Endodermal cell (in vitro differentiated cells): Measurements from ENCODE around the gene EBPL. TPM values are rescaled to one million over a fixed set of nuclear protein-coding genes. Genes with fewer than 3 reads are reported as not detected.
"Not testable (repeated sequence)": the region's sequence is repeated elsewhere in the genome, so short reads cannot be mapped to it uniquely, and the experiment has no call there.

Experiments used
- DNase-seq: peaks from one replicate; pipeline ENCODE4 v3.0.0-alpha.2; 2017
- H3K27ac ChIP-seq: 2 replicates; pipeline ENCODE4 v1.5.1; 2013; ENCODE audit warnings: mild to moderate bottlenecking, low read depth, low read length, moderate library complexity
- H3K27me3 ChIP-seq: 2 replicates; pipeline ENCODE4 v1.6.1; 2013; ENCODE audit warnings: mild to moderate bottlenecking, low read length, moderate library complexity; ENCODE audit not compliant: insufficient read depth, control insufficient read depth, poor library complexity, severe bottlenecking
- H3K36me3 ChIP-seq: 2 replicates; pipeline ENCODE4 v1.7.0; 2013; ENCODE audit warnings: mild to moderate bottlenecking, low read length, moderate library complexity; ENCODE audit not compliant: control insufficient read depth, insufficient read depth
- H3K4me1 ChIP-seq: one replicate; pipeline ENCODE4 v1.7.0; 2013; ENCODE audit warnings: low read length; ENCODE audit not compliant: control insufficient read depth, insufficient read depth
- H3K4me3 ChIP-seq: 2 replicates; pipeline ENCODE4 v1.5.1; 2013; ENCODE audit warnings: mild to moderate bottlenecking, low read length, moderate library complexity
- H3K9ac ChIP-seq: 2 replicates; pipeline ENCODE4 v1.6.1; 2013; ENCODE audit warnings: mild to moderate bottlenecking, low read length, moderate library complexity; ENCODE audit not compliant: poor library complexity, severe bottlenecking; ENCODE audit errors: extremely low read depth
- H3K9me3 ChIP-seq: 2 replicates; pipeline ENCODE4 v1.6.1; 2013; ENCODE audit warnings: mild to moderate bottlenecking, low read length, moderate library complexity; ENCODE audit not compliant: control insufficient read depth
- H3K27ac Mint-ChIP-seq: 2 replicates; pipeline ENCODE4 v1.8.0; 2020; ENCODE audit warnings: mixed read lengths
- H3K27me3 Mint-ChIP-seq: 2 replicates; pipeline ENCODE4 v1.8.0; 2021; ENCODE audit warnings: mild to moderate bottlenecking, mixed read lengths; ENCODE audit not compliant: insufficient read depth
- H3K36me3 Mint-ChIP-seq: 2 replicates; pipeline ENCODE4 v1.8.0; 2020; ENCODE audit warnings: low read depth, mixed read lengths
- H3K4me1 Mint-ChIP-seq: 2 replicates; pipeline ENCODE4 v1.8.0; 2020; ENCODE audit warnings: mixed read lengths
- H3K4me3 Mint-ChIP-seq: 2 replicates; pipeline ENCODE4 v1.8.0; 2020; ENCODE audit warnings: mild to moderate bottlenecking, moderate library complexity, mixed read lengths
- H3K9me3 Mint-ChIP-seq: 2 replicates; pipeline ENCODE4 v1.8.0; 2020; ENCODE audit warnings: mild to moderate bottlenecking, mixed read lengths
- CTCF ChIP-seq: fragments of 200-600 bp; sonication (generic); conservative IDR thresholded peaks from 2 replicates; pipeline ENCODE4 v1.5.0; 2021; ENCODE audit warnings: antibody characterized with exemption, mild to moderate bottlenecking
- WGBS, 2 experiments: methylation state at CpG; one replicate each; pipeline versions ENCODE4 v1.1.5 to v1.1.7; 2013; ENCODE audit warnings: missing lambda C conversion rate in 2 of 2, mixed read lengths in 1 of 2; ENCODE audit not compliant: insufficient coverage in 1 of 2, insufficient read length in 1 of 2; 5-methylcytosine and 5-hydroxymethylcytosine counted together
- total RNA-seq, 2 donors: library from RNA; stranded (reverse); fragmentation: NEBNext Ultra II Directional in 1 of 2; extraction: Animal tissue kit (Norgen Biotek cat#: 25700) in 1 of 2; gene quantifications; 2 replicates in 1 of 2; 3 replicates in 1 of 2; pipeline ENCODE4 v1.2.1, GENCODE V29; 2021

The EBPL gene
- total RNA-seq, 2 donors from 2014 or later: 60.2 to 85.2 TPM

- no peaks in the 10 kb centered on the region for H3K27me3 Mint-ChIP-seq
- no peaks in the 10 kb centered on the region for H3K9me3 Mint-ChIP-seq
- TF ChIP-seq CTCF: no peak
- no peaks in the 10 kb centered on the region for H3K36me3 ChIP-seq
- no peak overlapping the region for H3K27ac Mint-ChIP-seq
- no peak overlapping the region for H3K4me3 ChIP-seq
- no peaks in the 10 kb centered on the region for H3K4me1 Mint-ChIP-seq
- no peak overlapping the region for H3K9ac ChIP-seq
- no peaks in the 10 kb centered on the region for H3K36me3 Mint-ChIP-seq
- WGBS, 2 experiments: 92 to 97% methylated on average over 3 to 7 of the region's 8 CpGs
- no peak overlapping the region for H3K27ac ChIP-seq
- no peaks in the 10 kb centered on the region for H3K27me3 ChIP-seq
- DNase-seq: no peak
- peaks cover 3% of the 10 kb centered on the region for H3K4me1 ChIP-seq
- no peaks in the 10 kb centered on the region for H3K9me3 ChIP-seq
- H3K4me3 Mint-ChIP-seq: no peak overlapping the region
These were observed 75.2 kb downstream of the EBPL start for GRCh38 chr13:49615836-49616675.

GRCh38 chr13:49612042-49612441, 79.2 kb downstream of the EBPL start:
- H3K4me1 Mint-ChIP-seq, H3K9me3 ChIP-seq, H3K27me3 ChIP-seq, H3K36me3 ChIP-seq, DNase-seq, H3K9me3 Mint-ChIP-seq, H3K27ac Mint-ChIP-seq, H3K4me3 ChIP-seq, H3K36me3 Mint-ChIP-seq, H3K4me1 ChIP-seq, H3K27me3 Mint-ChIP-seq, H3K9ac ChIP-seq, H3K4me3 Mint-ChIP-seq, H3K27ac ChIP-seq: not testable (repeated sequence)
- 91 to 100% methylated on average over 1 to 3 of the region's 3 CpGs for WGBS, 2 experiments

Other genes with a start within 250 kb of the EBPL start
- 1 to 10 TPM; 5.3 to 8.6 TPM for gene CAB39L, start 247.4 kb downstream of the EBPL start, total RNA-seq
- gene SETDB2, start 247.2 kb downstream of the EBPL start, total RNA-seq: 1 to 10 TPM; 7.8 to 9.5 TPM
- 10 to 100 TPM; 16.8 to 21.0 TPM for gene PHF11, start 195.5 kb downstream of the EBPL start, total RNA-seq
- 10 to 100 TPM; 40.6 to 46.4 TPM for gene RCBTB1, start 105.9 kb downstream of the EBPL start, total RNA-seq
- gene ARL11, start 63.0 kb downstream of the EBPL start, total RNA-seq: under 1 TPM; 0.24 to 0.49 TPM
- 10 to 100 TPM; 59.0 to 64.2 TPM for gene KPNA3, start 101.2 kb upstream of the EBPL start, total RNA-seq
- gene SPRYD7, start 244.9 kb upstream of the EBPL start, total RNA-seq: 1 to 10 TPM; 2.0 to 5.6 TPM